GM21447 (cell line): ENCODE measurements around the gene WNT3A.

Source experiments
- ATAC-seq: cut with Tn5 transposase; IDR thresholded peaks from one replicate; pipeline ENCODE4 v1.9.1; 2021; ENCODE audit not compliant: unreplicated experiment

WNT3A gene

DNA sequence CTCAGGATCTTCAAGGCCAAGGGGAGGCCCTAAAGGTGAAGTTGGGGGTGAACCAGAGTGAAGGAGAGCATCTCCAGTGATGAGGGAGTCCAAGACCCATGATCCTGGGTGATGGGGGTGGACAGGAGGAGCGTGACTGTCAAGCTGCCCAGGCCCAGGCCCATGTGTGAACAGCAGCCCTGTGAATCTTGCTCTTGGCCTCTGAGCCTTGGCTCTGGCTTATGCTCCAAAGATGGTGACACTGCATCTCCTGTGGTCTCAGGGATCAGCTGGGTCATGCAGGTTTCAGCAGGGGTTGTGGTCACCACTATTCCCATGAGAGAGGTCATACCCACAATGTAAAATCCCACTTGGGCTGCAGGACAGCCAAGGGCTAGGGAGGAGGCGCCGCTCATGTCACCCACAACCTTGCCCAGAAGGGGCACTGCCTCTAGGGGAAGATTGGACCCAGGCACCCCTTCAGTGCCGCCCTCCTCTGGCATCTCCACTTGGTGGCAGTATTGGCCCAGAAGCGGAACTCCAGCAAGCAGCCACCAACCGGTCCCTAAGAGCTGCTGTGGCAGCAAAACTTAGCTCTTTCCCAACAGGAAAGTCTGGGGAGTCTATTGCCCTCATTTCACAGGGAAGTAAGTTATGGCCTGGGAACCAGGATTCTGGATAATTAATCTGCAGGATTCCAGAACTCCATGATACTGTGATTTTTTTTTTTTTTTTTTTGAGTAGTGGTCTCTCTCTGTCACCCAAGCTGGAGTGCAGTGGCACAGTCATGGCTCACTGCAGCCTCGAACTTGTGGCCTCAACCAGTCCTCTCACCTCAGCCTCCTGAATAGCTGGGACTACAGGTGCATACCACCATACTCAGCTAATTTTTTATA is 7.5 kb upstream of the WNT3A start:
- ATAC-seq = peak; percentile 96

DNA sequence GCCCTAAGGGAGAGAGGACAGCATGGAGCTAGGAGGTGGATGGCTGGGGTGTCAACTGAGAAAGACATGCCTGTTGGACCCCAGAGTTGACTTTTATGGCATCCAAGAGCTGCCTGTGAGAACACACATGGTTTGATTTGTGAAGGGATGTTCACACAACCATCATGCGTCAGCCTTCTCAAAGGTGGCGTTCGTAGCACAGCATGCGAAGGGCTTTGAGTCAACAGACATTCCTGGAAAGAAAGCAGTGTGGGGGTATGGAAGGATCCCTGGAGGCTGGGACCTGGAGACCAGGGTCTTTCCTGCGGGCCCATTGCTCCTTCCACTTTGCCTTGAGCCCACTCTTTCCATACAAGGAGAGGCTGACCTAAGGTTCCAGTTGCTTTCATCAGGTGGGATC is 6.4 kb upstream of the WNT3A start:
- ATAC-seq = no peak

DNA sequence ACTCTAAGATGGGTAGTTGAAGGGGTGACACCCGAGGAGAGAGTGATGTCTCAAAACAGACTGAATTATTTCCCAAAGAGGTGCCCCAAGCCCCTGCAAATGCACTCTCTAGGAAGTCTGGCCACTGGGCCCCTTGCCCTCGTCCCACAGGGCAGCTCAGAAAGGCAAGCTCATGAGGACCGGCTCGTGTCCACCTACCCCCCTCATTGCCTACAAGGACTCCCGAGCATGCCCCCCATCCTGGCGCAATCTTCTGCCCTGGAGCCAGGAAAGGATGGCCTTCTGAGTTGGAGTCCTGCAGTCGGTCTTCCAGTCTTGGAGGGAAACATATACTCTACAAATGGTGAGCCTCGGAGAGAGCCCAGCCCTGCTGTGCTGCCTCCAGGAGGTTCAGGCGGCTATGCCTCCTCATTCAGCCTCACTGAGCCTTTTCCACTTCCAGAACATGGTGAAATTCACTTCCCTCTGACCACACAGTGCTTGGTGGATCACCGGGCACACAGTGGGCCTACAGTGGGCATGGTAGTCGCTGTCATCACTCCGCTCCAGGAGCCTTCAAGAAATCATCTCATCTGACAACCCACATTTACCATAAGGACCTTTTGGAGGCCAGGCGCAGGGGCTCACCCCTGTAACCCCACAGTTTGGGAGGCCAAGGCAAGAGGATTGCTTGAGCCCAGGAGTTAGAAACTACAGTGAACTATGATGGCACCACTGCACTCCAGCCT is 5.8 kb upstream of the WNT3A start:
- ATAC-seq = no peak

DNA sequence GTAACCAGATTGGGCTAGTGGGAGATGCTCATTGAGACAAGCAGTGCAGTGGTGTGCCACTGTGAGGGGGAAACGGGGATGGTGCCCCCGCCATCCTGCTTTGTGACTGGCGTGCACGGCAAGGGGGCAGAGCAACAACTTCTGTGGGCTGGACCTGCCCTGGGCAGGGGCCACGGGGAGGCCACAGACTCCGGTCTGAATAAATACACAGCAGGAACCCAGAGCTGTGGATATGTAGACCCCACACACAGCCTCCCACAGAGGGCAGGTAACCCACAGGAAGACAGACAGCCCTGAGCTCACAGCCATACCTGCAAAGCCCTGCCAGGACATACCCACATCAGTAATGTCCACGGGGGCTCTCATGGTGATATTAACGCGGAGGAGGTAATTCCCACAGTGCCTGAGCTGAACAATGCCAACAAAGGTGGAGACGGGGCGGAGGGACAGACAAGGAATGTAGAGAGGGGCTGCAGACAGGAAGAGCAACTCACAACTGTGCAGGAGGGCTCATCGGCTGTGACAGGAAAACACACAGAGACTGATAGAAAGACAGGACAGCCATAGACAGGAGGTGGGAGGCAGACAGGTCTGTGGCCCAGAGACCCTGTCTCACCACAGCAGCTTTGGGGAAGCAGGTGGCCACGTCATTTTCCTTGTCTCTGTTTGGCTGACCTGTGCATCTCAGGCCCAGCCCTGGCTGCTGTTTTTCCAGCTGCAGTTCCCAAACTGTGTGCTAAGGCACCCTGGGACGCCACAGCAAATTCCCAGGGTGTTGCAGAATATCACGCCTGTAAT is 4.9 kb upstream of the WNT3A start:
- ATAC-seq = no peak

DNA sequence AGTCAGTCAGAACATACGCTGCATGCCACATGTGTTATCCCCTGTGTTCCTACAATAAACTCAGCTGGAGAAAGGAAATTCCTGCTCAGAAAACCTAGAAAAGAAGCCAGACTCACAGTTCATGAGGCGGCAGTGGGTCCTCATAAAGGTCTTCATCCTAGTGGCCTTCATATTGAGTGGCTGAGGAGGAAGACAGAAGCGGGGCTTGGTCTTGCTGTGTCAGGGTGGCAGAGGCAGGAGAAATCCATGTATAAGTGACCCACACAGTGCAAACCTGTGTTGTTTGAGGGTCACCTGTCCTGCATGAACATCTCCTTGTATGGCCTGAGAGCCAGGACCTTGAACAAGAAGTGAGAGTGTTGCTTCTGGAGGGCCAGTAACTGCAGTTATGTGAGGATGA is 4.0 kb upstream of the WNT3A start:
- ATAC-seq = no peak

DNA sequence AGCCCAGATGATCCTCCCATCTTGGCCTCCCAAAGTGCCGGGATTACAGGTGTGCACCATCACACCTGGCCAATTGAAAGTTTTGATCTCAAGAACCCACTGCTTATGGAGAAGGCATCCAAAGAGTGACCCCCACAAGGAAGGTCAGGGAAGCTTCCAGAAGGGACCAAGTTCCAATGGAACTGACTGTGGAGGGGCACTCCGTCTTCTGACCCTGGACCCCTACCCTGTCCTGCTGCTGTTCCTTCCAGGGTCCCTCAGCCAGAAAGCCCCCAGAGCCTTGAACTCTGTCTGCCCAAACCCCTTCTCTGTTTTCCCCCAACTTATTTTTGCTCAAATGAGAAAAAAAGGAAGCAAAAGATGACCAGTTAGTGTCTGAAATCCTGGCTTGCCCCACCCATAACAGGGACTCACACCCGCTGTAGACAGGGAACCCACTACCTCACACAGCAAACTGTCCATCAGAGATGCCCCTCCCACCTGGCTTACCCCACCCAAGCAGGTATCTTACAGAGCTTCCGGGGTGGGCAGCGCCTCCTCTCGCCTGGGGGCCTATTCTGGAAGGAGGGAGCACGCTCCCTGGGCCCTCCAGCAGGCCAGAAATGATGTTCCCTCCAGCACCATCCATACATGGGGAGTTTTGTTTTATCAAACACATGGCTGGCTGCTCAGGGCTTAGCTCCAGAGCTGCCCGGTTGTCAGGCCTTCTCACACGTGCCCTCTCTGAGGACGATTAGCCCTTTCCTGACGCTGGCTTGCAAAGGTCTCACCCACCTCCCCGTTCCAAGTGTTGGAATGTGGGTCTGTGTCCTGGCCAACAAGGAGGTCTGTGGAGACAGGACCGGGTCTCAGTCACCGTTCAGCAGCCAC is 3.1 kb upstream of the WNT3A start:
- ATAC-seq = no peak

DNA sequence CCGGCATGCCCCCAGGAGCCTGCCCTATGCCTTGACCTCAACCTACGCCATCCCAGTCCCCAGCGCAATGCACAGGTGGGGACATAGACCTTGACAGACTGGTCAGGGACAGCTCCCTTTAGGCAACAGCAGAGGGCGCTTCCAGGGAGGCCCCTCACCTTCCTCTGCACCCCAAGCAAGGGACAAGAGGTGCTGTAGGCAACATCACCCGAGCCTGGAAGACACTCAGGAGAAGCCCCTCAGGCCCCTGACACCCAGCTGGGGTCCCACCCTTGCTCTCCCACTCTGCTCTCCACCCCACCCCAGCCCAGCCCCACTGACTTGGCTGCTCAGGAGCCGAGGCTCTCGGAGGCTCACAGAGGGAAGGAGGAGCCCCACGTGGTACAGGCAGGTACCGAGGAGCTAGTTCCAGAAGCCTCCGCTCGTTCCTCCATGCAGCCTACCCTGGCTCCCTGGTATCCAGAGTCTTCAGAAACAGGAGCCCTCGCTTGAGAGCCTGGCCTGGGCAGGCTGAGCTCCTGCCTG is 2.4 kb upstream of the WNT3A start:
- no peak for ATAC-seq

DNA sequence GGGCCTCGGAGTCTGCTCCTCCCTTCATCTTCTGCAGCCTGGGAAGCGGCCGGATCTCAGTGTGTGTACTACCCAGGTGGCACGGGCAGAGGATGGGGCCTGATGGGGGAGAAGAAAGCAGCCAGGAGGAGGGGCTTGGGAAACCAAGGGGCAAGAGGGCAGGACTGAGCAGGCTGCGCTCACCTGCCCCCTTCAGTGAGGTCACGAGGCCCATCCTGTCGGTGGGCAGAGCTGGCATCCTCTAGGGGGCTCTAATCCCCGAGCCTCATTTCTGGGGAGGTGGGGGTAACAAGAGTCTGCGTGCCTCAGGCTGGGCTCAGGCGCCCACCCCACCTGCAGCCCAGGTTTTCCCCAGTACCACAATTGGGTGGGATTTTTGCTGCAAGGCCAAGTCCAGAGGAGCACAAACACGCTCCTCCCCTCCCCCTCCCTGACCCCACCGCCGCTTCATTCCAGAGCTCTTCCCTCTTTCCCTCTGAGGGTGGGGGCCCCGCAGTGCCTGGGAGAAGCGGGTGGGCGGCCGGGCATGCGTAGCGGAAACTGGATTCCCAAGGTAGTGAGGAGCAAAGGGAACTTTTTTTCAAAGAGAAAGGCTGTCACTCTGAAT is 1.8 kb upstream of the WNT3A start:
- ATAC-seq = no peak

DNA sequence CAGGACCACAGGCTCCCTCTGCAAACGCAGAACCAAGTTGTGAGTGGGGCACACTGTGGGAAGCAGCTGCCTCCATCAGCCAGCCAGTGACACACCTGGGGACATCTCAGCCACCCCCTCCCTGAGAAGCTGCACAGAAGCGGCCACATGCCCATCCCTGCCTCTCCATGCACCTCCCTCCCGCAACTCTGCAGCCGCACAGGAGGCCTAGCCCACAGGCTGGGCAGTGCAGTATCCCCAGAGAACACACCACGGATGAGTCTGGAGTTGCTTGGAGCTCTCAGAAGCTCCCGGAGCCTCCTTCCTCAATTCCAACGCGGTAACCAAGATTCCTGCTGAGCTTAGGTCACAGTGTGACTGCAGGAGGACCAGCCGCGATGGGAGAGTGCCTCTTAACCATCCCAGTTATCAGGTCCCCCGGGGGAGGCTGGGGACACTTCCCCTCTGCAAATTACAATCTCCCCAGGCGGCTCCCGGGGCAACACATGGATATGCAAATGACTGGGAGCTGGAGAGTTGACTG is 1.2 kb upstream of the WNT3A start:
- no peak for ATAC-seq

DNA sequence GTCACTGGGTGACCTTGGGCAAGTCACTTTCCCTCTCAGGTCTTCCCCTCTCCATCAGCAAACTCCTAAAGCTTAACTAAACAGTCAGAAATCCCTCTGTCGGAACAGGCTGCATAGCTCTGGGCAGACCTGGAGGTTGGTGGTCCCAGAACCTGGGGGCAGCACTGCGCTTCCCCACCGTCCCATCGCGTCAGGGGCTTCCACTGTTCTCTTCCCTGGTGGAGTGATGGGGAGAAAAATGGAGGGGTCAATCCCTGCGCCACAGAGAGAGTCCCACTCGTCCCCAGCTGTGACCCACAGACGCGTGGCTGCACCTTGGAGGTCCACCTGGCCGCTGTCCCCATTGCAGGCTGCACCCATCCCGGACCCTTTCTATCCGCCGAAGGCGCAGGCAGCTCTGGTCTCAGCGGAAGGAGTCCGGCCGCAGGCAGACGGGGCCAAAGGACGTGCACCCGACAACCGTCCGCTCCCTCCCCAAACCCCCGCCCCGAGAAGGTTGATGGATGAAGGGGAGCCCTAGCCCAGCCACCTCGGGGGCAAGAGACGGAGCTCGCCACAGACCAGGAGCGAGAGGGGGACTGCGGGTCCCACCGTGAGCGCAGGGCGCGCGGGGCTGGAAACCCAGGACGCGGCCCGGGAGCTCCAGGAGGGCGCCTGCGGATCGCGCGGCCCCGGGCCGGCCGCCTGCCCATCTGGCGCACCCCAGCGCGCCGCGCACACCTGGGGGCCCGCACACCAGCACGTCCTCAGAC is 588 bp upstream of the WNT3A start:
- no peak for ATAC-seq

DNA sequence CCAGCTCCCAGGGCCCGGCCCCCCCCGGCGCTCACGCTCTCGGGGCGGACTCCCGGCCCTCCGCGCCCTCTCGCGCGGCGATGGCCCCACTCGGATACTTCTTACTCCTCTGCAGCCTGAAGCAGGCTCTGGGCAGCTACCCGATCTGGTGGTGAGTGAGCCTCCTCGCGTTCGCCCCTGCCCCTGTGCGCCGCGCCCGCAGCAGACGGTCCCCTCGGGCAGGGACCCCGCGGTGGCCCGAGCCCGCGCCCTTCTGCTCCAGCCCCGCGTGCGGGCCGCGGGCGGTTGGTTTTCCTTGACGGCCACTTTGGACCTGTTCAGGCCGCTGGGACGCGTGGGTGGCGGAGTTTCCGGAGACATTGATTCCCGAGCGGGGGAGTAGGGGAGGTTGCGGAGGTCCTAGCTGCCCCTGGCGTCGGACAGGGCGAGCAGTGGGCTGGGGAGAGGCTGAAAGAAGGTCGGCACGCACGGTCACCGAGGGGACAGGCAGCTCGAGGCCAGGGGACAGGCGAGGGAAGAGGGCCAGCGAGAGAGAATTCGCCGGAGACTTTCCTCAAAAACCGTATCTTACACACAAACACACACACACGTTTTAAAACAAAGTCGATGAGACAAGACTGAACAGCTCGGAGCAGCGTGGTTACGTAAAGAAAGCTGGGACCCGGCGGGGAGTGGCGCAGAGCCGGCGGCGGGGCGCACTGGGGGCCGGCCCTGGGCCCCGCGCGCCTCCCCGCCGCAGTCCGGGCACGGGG is 427 bp downstream of the WNT3A start:
- no peak for ATAC-seq

DNA sequence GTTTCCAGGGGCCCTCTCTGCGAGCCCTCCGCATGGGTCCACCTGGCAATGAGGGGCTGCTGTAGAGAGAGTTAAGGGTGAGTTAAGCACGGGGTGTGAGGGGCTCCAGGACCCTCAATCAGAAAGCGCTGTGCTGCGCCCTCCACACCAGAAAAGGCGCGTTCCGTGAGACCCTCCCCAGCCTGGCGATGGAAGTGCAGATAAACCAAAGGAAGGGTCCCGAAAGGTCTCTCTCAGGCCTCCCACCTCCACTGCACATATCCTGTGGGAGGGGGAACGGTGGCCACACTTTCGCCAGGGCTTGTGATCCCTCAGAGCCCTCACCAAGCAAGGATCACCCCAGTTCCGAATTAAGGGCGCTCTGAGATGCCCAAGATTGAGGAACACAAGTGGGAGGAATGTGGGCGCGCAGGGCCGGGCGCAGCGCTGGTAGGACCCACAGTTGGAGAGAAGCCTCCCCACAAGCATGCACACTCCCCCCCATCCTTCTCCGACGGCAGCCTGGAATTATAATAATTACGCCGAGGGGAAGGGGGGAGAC is 1.1 kb downstream of the WNT3A start:
- ATAC-seq = no peak

DNA sequence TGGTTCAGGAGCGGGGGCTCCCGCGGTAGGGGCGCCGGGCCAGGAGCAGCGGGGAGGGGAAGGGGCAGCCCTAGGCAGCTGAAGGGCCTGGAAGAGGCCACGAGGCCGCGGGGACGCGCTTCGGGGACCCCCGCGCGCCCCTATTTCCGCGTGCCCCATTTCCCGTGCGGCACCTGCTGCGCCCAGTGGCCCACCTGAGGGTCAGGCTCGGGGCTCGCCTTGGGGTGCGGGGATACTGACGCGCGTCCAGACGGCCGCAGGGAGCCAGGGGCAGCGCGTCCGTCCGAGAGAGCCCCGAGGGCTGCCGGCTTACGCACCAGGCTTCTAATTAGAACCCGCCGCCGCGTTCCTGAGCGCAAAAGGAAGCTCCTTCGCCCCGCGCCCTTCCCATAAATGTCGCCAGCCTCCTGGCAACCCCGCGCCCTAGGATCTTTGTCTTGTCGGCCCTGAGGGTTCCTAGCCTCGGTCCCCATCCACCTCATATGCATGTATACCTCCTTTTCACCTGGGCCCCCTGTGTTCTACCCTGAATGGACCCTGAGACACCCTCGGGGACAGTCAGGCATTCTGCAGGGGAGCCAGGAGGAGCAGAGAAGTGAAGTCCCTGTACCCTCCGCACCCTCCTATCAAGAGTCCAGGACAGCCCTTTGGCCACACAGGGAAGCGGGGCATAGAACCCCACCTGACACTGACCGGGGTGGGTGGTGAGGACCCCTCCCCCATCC is 1.8 kb downstream of the WNT3A start:
- no peak for ATAC-seq

DNA sequence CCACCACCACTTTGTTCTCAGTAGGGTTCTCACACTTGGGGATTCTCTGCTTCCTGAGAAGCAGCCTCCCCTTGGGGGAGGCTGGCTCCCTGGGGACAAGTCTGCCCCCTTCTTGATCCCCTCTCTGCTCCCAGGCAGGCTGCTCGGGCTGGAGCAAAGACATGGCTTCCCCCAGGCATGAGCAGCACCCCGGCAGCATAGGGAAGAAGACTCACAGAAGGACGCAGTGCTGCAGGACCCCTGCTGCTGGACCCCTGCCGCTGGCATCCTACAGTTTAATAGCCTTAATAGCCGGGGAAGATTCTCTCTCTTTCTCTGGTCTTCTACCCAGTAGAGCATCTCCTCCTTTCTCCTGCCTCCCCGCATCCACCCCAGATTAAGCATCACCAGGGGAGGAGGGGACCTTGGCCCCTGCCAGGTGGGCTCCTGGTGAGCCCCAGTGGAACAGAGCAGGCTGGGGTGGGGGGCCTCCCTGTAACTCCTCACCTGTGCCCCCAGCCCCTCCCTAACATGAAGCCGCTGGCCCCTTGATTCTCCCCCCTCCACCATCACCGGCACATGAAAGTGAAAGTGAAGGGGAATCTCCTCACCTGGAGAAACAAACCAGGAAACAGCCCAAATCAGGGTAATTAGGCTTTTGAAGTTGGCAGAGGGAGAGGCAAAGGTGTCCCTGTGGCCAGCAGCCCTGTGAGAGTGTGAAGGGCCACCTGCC is 2.5 kb downstream of the WNT3A start:
- ATAC-seq = no peak

DNA sequence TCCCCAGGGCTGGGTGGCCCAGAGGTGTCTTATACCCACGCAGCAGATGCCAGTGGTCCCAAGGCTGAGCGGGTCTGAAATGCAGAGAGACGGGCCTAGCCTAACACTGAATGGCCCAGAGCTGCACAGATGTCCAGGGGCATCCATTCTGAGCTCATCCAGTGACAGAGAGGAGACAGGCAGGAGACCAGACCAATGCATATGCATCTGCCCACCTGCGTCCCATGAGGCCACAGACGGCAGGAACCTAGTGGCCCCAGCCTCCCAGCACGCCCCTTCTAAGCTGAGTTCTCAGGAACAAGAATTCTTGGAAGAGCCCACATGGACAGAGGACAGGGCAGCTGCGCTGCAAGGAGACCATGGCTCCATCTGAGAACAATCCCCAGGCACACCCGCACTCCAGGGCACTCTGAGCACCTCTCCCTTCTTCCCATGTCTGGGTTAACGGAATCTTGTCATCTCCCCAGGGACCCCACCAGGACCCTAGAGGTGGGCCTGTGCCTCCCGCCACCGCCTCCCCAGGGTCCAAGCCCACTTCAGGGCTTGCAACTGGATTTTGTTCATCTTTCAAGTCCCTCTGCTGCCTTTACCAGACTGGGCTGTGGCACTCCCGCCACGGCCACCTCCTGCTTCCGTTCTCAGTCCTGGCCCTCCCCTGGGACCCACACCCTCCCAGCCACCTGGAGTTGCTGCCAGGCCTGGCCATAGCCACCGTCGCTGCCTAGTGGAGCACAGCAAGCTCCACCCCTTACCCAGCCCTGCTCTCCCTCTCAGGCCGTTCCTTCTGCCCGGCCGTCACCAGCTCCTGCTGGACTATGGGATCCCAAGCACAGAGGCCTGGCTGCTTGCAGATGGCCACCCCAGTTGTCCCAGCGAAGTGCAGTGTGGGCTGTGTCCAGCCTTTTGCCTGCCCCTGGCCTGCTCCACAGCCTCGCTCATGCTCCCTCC is 3.3 kb downstream of the WNT3A start:
- ATAC-seq = peak; percentile 74

DNA sequence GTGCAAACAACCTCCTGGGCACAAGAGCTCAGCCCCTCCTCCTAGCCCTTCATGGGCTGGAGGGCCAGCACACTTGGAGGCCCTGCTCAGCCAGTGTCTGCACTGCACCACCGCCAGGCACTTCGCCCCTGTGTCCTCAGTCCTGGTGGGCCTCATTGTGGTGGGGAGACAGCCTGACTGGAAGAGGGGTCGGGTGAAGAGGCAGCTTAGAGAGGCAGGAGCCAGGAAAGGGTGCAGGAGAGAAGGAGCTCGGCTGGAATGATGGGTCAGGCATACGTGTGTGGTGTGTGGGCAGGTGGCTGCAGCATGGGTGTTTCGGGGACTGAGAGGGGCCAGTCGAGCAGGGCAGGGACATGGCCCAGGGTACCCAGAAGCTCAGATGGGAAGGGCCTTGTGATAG is 4.1 kb downstream of the WNT3A start:
- ATAC-seq = no peak
